GM21447 (cell line): ENCODE results near the gene AIG1.
A peak's percentile ranks its signal among the peaks of the same experiment; 100 is the strongest.

Experiments
- ATAC-seq: cut with Tn5 transposase; IDR thresholded peaks from one replicate; pipeline ENCODE4 v1.9.1; 2021; ENCODE audit not compliant: unreplicated experiment

Gene AIG1

DNA sequence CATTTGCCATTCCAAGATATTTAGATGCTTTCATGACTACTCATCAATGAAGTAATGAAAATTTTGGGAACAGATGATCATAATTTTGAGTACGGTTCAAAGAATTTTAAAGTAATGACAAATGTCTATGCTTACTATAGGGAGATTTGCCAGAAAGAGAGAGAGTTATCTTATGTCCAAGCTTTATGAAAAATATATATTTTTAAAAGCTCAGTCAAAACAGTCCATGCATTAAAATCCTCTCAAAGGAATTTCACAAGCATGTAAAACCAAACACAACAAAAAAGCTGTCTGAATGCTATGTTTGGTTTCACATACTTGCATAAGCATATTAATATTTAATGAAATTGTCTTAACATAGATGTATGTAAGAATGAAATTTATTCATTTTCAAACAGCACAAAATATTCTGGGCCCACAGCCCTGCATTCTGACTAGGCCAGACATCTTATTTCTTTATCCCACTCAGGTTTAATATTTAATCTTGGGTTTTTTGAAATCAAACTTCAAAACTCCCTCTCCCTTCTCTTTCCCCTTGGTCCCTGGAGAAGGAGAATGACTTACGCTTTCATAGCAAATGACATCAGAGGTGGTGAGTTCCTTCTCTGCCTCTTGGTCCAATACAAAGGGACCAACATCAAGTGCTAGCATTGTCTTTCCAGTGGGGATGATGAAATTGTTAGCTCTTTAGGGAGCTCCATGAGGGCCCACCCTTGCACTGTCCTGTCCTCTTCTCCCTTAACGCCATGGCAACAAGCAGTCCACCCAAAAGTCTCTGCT lies 295.6 kb downstream of the AIG1 start:
- no peak for ATAC-seq

DNA sequence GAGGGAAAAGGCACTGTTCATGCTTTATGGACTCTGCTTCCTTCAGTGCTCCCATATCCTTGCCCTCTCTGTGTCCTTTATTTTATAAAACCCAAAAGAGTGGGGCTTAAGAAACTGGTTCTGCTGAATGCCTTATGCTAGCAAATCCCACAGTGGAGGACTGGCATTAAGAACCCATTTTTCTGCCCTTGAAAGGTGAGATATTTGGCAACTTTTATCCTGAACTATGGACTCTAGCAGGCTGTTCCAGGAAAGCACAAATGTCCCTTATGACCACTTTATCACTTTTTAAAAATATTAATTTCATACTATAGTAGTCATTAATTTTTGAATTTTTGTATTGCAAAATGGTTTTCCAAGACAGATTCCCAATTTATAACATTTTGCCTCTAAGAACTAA lies 296.5 kb downstream of the AIG1 start:
- no peak for ATAC-seq

DNA sequence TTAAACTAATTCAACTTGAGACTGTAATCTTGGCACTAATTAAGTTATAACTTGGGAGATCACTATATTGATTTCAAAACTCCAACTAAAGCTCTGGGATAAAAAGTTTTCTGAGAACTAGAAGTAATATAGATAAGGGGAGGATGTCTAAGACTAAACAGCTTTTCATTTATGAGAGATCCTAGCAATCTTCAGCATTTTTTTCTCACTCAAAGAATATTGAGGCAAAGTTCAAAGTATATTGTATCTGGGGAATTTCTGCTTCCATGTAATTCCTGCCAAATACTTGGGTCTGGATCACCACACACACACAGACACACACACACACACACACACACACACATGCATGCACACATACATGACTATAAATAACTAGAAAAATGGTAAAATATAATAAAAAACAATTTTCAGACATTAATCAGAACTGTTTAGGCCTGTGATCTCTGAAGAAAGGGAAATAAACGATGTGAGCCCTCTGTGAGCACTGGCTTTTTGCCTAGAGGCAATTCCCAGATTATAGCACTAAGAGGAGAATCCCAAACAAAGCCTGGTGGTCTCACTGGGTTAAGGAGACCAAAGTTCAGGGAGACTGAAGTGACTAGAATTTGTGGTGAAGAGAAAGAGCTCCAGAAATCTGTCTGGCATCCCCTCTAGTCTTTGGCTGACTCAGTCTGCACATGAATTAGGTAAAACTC lies 297.0 kb downstream of the AIG1 start:
- no peak for ATAC-seq

DNA sequence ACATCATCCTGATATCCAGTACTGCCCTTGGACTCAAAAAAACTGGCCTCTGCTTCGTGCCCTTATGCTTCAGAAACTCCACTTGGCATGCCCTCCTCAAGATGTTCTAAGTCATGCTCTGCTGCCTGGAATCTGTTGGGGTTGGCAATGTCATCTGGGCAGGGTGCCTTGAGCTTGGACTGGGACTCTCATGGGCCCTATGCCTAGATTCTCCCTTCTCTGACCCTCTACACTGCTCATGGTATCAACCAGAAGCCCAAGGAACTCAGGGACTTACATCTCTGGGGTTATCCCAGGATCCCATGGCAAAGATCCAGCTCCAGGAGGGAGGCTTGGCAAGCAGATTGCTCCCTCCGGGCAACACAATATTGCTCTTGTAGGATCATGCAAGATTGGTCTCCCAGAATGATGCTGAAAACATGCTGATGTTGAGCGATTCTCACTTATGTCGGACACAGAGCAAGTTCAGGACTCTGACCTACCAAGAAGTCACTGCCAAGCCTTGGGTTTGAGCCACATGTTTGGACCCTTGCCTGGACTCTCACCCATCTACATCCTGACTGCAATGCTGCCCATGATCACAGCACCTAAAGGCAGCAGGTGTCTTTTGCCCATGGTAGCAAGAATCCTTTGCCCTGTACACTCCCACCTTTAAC lies 301.0 kb downstream of the AIG1 start:
- no peak for ATAC-seq

DNA sequence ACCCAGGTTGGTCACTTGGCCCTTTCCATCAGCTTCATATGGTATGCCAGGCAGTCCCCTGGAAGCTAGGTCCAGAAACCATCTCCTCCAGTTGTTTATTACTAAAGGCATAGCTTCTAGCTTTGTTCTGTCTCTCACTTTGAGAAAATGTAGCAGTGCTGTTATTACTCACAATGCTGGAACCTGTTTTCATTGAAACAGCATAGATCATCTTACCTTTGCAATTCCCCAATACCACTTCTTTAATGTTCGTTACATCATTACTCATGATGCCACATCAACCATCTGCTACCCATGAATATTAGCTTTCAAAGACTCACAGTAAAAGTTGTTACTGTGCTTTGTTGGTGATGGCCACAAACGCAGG lies 301.5 kb downstream of the AIG1 start:
- ATAC-seq, result no peak

DNA sequence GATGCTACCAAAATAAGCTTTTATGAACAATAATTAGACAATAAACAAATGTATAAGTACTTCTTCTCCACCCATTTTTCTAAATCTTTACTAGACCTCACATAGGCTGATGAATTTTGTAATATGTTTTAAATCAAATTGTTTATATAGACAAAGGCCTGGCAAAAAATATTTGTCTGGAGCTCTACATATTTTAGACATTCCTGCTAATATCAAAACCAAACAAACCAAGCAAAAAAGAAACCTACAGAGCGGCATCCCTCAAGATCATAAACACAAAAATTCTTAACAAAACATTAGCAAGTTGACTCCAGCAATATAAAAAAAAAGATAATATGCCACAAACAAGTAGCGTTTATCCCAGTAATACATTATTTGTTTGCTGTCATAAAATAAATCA lies 302.6 kb downstream of the AIG1 start:
- ATAC-seq, result no peak

DNA sequence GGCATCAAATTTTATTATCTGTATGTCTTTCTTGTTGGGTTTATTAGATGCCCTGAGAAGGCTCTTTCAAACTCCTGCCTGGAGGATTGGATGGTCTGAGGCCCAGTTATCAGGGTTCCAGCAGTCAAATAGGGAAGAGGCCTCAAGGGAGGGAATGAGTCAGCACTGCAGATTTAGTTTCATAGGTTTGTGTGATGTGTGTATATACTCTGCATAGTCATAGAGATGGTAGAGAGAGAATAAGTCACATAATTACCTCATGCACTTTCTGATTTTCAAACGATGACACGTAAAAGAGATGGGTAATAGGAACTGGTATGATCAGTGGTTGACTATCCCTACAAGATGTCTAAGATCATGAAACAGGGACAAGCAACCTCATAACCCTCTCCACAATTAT lies 307.7 kb downstream of the AIG1 start:
- peak; percentile 99 for ATAC-seq

DNA sequence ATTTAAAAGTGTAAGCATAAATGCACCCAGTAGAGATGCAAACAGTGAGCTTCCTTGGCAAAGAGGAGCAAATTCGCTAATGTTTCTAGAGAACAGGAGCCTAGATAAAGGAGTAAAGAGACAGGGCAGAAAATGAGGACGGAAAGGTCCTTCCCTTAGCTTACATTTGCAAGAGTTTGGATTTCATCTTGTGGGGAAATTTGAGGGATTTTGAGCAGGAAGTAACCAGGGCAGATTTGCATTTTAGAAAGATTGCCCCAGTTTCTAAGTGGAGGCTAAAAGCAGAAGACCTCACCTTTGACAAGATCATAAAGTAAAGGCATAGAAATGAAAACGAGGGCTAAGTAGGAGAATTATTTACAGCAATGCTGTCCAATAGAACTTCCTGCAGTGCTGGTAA lies 309.3 kb downstream of the AIG1 start:
- no peak for ATAC-seq

DNA sequence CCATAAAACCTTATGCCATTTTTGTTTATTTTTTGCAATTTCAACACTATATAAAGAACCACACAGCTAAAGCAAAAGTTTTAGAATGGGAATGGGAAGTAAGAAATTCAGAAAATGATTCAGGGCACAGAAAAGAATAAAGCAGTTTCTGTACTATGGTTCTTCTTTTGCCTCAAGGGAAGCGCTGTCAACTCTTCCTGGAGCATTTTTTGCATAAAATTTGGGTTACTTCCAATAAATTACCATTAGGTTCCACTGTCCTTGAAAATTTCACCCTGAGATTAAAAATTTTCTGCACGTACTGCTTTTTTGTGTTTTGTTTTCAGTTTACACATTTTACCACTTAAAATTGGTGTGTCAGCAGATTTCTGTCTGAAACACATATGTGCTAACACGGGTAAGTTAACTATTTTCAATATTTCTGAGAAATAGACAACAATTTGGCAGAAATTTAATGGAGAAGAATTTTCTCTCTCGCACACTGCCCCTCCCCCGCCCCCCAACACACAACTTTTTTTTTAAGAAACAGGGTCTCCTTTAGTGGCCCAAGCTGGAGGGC lies 310.2 kb downstream of the AIG1 start:
- no peak for ATAC-seq

DNA sequence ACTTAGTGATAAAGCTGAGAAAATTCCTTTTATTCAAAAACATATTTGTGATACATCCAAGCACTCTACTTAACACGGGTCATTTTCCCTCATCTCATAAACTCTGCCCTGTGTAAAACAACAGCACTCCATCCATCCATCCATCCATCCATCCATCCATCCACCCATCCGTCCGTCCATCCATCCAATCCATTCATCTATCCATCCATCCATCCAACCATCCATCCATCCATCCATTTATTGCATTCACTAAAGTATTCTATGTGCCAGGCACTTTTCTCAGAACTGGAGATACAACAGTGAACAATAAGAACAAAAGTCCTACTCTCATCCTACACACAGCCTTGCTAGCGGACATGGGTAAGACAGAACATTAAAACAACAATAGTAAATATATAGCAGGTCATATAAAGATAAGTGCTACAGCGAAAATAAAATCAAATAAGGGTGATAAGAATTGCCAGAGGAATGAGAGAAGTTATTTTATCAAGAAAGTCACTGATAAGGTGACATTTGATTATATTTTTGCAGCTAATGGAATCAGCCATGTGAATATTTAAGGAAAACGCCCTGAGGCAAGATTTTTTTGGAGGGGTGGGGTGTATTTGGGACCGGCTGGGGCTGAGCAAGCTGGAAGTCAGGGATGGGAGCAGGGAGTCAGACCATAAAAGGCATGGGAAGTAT lies 311.7 kb downstream of the AIG1 start:
- no peak for ATAC-seq

DNA sequence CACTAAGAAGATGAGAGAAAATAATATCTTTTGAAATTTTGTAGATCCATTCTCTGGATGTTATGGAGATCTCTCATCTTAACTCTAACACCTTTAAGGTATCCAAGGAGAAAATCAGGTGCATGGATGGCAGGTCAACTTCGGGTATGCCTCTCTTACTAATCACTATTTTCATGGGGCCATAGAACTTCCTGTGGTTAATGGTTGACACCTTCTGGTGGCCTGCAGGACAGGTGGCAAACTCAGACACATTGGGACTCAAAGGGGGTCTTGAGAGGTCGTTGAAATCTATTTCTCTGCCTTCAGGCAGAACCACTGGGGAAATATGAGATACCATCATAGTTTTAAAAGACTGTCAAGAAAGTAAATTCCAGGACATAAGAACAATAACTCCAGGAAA lies 313.3 kb downstream of the AIG1 start:
- ATAC-seq, result no peak

DNA sequence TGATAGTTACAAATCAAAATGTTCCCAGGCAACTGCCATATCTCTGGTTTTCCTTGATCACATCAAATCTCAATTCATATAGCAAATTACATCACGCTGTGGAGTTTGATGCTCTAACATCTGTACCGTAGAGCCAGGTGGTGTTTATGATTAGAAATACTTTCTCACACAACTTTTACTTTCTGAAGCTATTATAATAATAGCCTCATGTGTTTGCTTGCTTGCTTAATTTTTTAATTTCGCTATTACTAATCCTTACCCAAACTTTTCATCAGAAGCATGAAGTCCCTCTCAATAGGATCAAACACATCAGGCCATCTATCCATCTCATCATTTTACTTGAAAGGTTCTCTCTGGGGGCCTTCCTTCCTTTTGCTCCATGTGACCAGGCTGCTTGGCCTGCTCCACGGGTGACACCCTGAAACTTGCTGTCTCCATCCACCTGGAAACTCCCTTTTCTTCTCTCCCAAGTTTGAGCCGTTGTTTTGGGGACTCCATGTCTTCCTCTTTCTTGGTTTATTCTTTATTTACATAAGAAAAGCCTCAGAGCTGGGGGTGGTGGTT lies 314.4 kb downstream of the AIG1 start:
- ATAC-seq, result no peak

DNA sequence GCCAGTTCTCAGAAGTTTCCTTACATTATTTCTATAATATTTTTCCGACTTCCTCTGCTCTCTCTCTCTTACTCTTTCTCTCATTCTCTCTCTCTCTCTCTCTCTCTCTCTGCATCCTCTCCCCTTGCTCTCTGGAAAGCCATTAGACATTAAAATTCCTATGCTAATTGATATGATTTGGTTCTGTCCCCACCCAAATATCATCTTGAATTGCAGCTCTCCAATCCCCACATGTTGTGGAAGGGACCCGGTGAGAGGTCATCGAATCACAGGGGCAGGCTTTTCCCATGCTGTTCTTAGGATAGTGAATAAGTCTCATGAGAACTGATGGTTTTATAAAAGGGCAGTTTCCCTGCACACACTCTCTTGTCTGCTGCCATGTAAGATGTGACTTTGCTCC lies 315.7 kb downstream of the AIG1 start:
- no peak for ATAC-seq

DNA sequence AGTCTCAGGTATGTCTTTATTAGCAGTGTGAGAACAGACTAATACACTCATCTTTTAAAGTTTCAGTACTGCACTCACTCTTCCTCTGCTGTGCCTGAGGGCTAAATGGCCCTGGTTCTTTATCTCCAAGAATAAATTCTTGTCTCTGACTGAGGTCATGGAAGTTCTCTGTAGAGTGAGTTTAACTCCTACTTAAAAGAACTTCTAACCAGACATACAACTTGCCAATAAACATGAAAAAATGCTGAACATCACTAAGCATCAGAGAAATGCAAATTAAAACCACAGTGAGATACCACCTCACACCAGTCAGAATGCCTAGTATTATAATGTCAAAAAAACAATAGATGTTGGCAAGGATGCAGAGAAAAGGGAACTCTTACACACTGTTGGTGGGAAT lies 316.2 kb downstream of the AIG1 start:
- no peak for ATAC-seq

DNA sequence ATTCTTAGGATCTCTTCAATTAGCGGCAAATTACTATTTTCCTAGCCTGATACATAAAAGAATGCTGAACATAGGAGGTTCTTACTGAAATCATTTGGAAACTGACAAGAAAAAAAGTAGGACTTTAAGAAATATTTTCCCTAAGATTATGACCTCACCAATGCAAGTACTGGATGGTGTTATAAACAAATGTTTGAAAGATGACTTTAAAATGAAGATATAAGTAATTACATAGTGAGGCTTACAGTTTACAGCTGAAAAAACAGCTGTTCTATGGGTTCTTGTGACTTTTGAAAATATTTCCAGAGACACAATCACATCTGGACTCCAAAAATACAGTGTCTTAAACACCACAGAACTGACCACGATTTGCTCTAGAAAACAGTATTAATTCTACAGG lies 324.9 kb downstream of the AIG1 start:
- no peak for ATAC-seq

DNA sequence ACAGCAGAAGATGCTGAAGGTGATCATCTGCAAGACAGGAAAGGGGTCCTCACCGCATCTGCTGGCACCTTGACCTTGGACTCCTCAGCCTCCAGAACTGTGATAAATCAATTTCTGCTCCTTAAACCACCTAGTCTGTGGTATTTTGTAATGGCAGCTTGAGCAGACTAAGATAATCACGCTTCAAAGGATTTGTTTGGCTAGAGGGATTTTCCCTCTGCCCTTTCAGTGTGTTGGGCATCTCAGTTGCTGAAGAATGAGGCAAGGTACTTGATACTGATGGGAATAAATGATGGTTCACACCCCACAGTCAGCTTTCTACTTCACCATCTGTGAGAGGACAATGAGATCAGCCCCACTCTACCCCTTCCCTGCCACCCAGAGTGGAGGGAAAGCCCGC lies 329.6 kb downstream of the AIG1 start:
- no peak for ATAC-seq
